ENCODE results near the gene IL1RAPL1.

IL1RAPL1 gene

DNA sequence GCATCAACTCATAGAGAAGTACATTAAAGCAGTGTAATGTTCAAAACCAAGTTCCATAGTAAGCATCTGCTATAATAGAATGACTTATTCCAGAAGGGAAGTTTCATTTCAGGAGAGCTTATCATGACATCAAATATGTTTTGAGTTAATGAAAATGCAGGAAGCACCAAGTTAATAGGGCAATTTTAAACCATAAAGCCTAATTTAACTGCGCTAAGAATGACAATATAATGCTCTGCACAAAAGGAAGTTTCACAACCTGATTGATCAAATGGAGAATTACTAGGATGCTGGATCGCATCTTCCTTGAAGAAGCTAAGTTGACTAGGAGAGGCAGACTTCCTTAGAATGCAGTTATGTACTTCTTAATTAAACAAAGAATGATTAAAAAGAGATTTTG is 1211.2 kb downstream of the IL1RAPL1 start:
- WGBS, 2 donors (ENCODE audit: extremely low coverage in 2 of 2, insufficient read length in 2 of 2, insufficient replicate concordance in 1 of 2), result no CpG with 5 or more reads among the region's 2 CpGs
- Histone ChIP-seq H3K18ac (ENCODE audit: low read length) (no peak overlapping the region), H3K9ac (ENCODE audit: low read depth, low read length, poor library complexity) (no peak overlapping the region), H3K27me3 (ENCODE audit: control insufficient read depth in 3 of 3, insufficient read depth in 3 of 3, low read depth in 1 of 3, low read length in 3 of 3) (no peaks in the 10 kb centered on the region), H3K79me1 (ENCODE audit: low read depth, low read length) (no peaks in the 10 kb centered on the region), H3K36me3 (replicated peaks in 1 of 2; ENCODE audit: control insufficient read depth in 2 of 2, insufficient read depth in 2 of 2, low read length in 2 of 2) (no peaks in the 10 kb centered on the region), H3K4me2 (ENCODE audit: insufficient read depth, low read length, poor library complexity, severe bottlenecking) (no peak overlapping the region), H2BK5ac (ENCODE audit: low read length) (no peak overlapping the region), H4K91ac (ENCODE audit: low read depth, low read length, poor library complexity) (no peak overlapping the region), H3K4ac (ENCODE audit: low read length) (no peak overlapping the region), H2AK5ac (ENCODE audit: low read depth, low read length) (no peak overlapping the region), H3K27ac (replicated peaks; ENCODE audit: low read length) (no peak overlapping the region), H3K14ac (ENCODE audit: low read length) (no peak overlapping the region), H3K4me3 (ENCODE audit: low read length in 2 of 2) (no peak overlapping the region), H3K4me1 (ENCODE audit: control insufficient read depth in 2 of 2, insufficient read depth in 1 of 2, low read depth in 1 of 2, low read length in 2 of 2) (no peaks in the 10 kb centered on the region), H3K23ac (ENCODE audit: low read depth, low read length, poor library complexity) (no peak overlapping the region), H4K8ac (ENCODE audit: low read depth, low read length) (no peak overlapping the region), H2BK15ac (ENCODE audit: low read length) (no peak overlapping the region), H2AFZ (ENCODE audit: low read length) (no peak overlapping the region), H2BK120ac (ENCODE audit: low read depth, low read length) (no peak overlapping the region), H2BK12ac (ENCODE audit: low read length) (no peak overlapping the region), H3K9me3 (replicated peaks in 1 of 2; ENCODE audit: control insufficient read depth in 2 of 2, insufficient read depth in 1 of 2, low read depth in 1 of 2, low read length in 2 of 2) (no peaks in the 10 kb centered on the region)
- DNase-seq (ENCODE audit: low spot score), result no peak

DNA sequence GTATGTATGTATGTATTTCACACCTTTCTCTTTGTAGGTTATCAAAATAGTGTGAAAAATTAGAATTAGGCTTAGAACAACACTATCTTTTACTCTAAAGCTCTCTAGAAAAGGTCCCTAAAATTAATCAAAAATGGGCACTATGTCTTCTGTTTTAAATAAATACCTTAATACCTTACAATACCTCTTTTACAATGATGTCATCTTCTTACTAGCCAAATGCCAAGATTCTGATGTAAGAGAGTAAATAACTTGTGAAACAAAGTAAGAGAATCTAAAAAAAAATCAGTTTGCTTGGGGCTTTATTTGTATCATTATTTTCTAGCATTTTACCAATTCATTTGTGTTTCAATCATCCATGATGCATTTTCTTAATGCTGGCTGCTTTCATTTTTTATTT is 1225.9 kb downstream of the IL1RAPL1 start:
- no peaks in the 10 kb centered on the region for H3K9me3 ChIP-seq (replicated peaks in 1 of 2; ENCODE audit: control insufficient read depth in 2 of 2, insufficient read depth in 1 of 2, low read depth in 1 of 2, low read length in 2 of 2)
- H3K14ac ChIP-seq (ENCODE audit: low read length), result no peak overlapping the region
- no peak overlapping the region for H3K9ac ChIP-seq (ENCODE audit: low read depth, low read length, poor library complexity)
- no peak overlapping the region for H2BK5ac ChIP-seq (ENCODE audit: low read length)
- no peak overlapping the region for H2BK15ac ChIP-seq (ENCODE audit: low read length)
- H4K8ac ChIP-seq (ENCODE audit: low read depth, low read length), result no peak overlapping the region
- no peak overlapping the region for H4K91ac ChIP-seq (ENCODE audit: low read depth, low read length, poor library complexity)
- H3K4me2 ChIP-seq (ENCODE audit: insufficient read depth, low read length, poor library complexity, severe bottlenecking), result no peak overlapping the region
- no peak overlapping the region for H3K4ac ChIP-seq (ENCODE audit: low read length)
- H3K18ac ChIP-seq (ENCODE audit: low read length), result no peak overlapping the region
- H2AFZ ChIP-seq (ENCODE audit: low read length), result no peak overlapping the region
- no peaks in the 10 kb centered on the region for H3K4me1 ChIP-seq (ENCODE audit: control insufficient read depth in 2 of 2, insufficient read depth in 1 of 2, low read depth in 1 of 2, low read length in 2 of 2)
- H3K27me3 ChIP-seq (ENCODE audit: control insufficient read depth in 3 of 3, insufficient read depth in 3 of 3, low read depth in 1 of 3, low read length in 3 of 3), result no peaks in the 10 kb centered on the region
- DNase-seq (ENCODE audit: low spot score), result no peak
- H3K36me3 ChIP-seq (replicated peaks in 1 of 2; ENCODE audit: control insufficient read depth in 2 of 2, insufficient read depth in 2 of 2, low read length in 2 of 2), result no peaks in the 10 kb centered on the region
- H3K79me1 ChIP-seq (ENCODE audit: low read depth, low read length), result no peaks in the 10 kb centered on the region
- H2BK12ac ChIP-seq (ENCODE audit: low read length), result no peak overlapping the region
- H3K4me3 ChIP-seq (ENCODE audit: low read length in 2 of 2), result no peak overlapping the region
- H3K23ac ChIP-seq (ENCODE audit: low read depth, low read length, poor library complexity), result no peak overlapping the region
- no peak overlapping the region for H2AK5ac ChIP-seq (ENCODE audit: low read depth, low read length)
- no peak overlapping the region for H2BK120ac ChIP-seq (ENCODE audit: low read depth, low read length)
- H3K27ac ChIP-seq (replicated peaks; ENCODE audit: low read length), result no peak overlapping the region

DNA sequence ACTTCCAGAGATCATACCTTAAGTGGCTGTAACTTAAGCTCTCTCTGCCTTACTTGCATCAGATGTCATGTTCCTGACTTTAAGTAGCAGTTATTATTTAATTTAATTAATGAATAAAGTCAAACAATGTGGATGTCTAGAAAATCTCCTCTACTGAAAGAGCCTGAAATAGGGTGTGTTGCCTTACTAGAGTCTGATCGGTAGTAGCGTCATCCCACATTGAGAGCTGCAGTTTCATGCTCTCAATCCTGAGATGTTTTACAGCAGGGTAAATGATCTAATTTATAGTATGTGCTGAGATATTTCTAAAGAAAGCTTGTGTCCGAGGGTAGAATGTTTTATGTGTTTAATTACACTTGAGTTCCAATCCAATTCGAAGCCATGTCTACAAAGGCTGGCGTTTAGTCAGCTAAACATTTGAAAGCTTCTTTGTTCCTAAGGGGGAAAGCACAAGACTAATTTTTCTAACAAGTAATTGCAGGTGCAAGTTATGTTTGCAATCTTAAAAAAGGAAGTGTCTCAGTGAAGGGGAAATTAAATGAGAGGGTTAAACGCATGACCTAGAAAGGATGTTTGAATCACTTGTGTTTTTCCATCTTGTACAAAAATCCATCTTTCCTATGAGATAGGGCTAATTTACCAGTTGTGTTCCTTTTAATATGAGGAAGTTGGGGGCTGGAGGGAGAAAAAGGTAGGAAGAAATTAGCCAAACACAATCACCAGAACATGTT is 1237.1 kb downstream of the IL1RAPL1 start:
- Histone ChIP-seq H2BK12ac (ENCODE audit: low read length) (no peak overlapping the region), H3K4ac (ENCODE audit: low read length) (no peak overlapping the region), H2AK5ac (ENCODE audit: low read depth, low read length) (no peak overlapping the region), H2BK5ac (ENCODE audit: low read length) (no peak overlapping the region), H3K9me3 (replicated peaks in 1 of 2; ENCODE audit: control insufficient read depth in 2 of 2, insufficient read depth in 1 of 2, low read depth in 1 of 2, low read length in 2 of 2) (no peaks in the 10 kb centered on the region), H3K4me2 (ENCODE audit: insufficient read depth, low read length, poor library complexity, severe bottlenecking) (no peak overlapping the region), H2AFZ (ENCODE audit: low read length) (no peak overlapping the region), H2BK15ac (ENCODE audit: low read length) (no peak overlapping the region), H3K27ac (replicated peaks; ENCODE audit: low read length) (no peak overlapping the region), H3K18ac (ENCODE audit: low read length) (no peak overlapping the region), H3K14ac (ENCODE audit: low read length) (no peak overlapping the region), H4K8ac (ENCODE audit: low read depth, low read length) (no peak overlapping the region), H3K27me3 (ENCODE audit: control insufficient read depth in 3 of 3, insufficient read depth in 3 of 3, low read depth in 1 of 3, low read length in 3 of 3) (no peaks in the 10 kb centered on the region), H3K9ac (ENCODE audit: low read depth, low read length, poor library complexity) (no peak overlapping the region), H3K36me3 (replicated peaks in 1 of 2; ENCODE audit: control insufficient read depth in 2 of 2, insufficient read depth in 2 of 2, low read length in 2 of 2) (no peaks in the 10 kb centered on the region), H4K91ac (ENCODE audit: low read depth, low read length, poor library complexity) (no peak overlapping the region), H3K79me1 (ENCODE audit: low read depth, low read length) (no peaks in the 10 kb centered on the region), H3K4me1 (ENCODE audit: control insufficient read depth in 2 of 2, insufficient read depth in 1 of 2, low read depth in 1 of 2, low read length in 2 of 2) (no peaks in the 10 kb centered on the region), H2BK120ac (ENCODE audit: low read depth, low read length) (no peak overlapping the region), H3K4me3 (ENCODE audit: low read length in 2 of 2) (no peak overlapping the region), H3K23ac (ENCODE audit: low read depth, low read length, poor library complexity) (no peak overlapping the region)
- whole genome bisulfite sequencing, 2 donors (ENCODE audit: extremely low coverage in 2 of 2, insufficient read length in 2 of 2, insufficient replicate concordance in 1 of 2), result no CpG with 5 or more reads among the region's 6 CpGs
- no peak for DNase-seq (ENCODE audit: low spot score)

DNA sequence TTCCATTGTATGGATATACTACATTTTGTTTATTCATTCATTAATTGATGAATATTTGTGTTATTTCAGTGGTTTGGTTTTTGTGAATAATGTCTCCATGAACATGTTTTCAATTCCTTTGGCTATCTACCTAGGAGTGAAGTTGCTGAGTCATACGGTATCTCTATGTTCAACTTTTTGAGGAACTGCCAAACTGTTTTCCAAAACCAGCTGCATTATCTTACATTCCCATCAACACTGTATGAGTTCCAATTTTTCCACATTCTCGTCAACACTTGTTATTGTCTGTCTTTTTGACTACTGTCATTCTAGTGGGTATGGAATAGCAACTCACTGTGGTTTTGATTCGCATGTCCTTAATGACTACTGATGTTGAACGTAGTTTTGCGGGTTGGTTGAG is 1239.5 kb downstream of the IL1RAPL1 start:
- no peak overlapping the region for H3K4me3 ChIP-seq (ENCODE audit: low read length in 2 of 2)
- no peak overlapping the region for H3K18ac ChIP-seq (ENCODE audit: low read length)
- no peak for DNase-seq (ENCODE audit: low spot score)
- H3K27me3 ChIP-seq (ENCODE audit: control insufficient read depth in 3 of 3, insufficient read depth in 3 of 3, low read depth in 1 of 3, low read length in 3 of 3), result no peaks in the 10 kb centered on the region
- H2BK5ac ChIP-seq (ENCODE audit: low read length), result no peak overlapping the region
- H3K14ac ChIP-seq (ENCODE audit: low read length), result no peak overlapping the region
- H3K4me1 ChIP-seq (ENCODE audit: control insufficient read depth in 2 of 2, insufficient read depth in 1 of 2, low read depth in 1 of 2, low read length in 2 of 2), result no peaks in the 10 kb centered on the region
- H4K8ac ChIP-seq (ENCODE audit: low read depth, low read length), result no peak overlapping the region
- no peak overlapping the region for H3K9ac ChIP-seq (ENCODE audit: low read depth, low read length, poor library complexity)
- no peak overlapping the region for H2BK15ac ChIP-seq (ENCODE audit: low read length)
- no peak overlapping the region for H2AFZ ChIP-seq (ENCODE audit: low read length)
- H3K36me3 ChIP-seq (replicated peaks in 1 of 2; ENCODE audit: control insufficient read depth in 2 of 2, insufficient read depth in 2 of 2, low read length in 2 of 2), result no peaks in the 10 kb centered on the region
- no CpG with 5 or more reads among the region's 5 CpGs for WGBS, 2 donors (ENCODE audit: extremely low coverage in 2 of 2, insufficient read length in 2 of 2, insufficient replicate concordance in 1 of 2)
- H3K4ac ChIP-seq (ENCODE audit: low read length), result no peak overlapping the region
- H2AK5ac ChIP-seq (ENCODE audit: low read depth, low read length), result no peak overlapping the region
- no peaks in the 10 kb centered on the region for H3K9me3 ChIP-seq (replicated peaks in 1 of 2; ENCODE audit: control insufficient read depth in 2 of 2, insufficient read depth in 1 of 2, low read depth in 1 of 2, low read length in 2 of 2)
- H3K4me2 ChIP-seq (ENCODE audit: insufficient read depth, low read length, poor library complexity, severe bottlenecking), result no peak overlapping the region
- no peak overlapping the region for H2BK120ac ChIP-seq (ENCODE audit: low read depth, low read length)
- H3K23ac ChIP-seq (ENCODE audit: low read depth, low read length, poor library complexity), result no peak overlapping the region
- H4K91ac ChIP-seq (ENCODE audit: low read depth, low read length, poor library complexity), result no peak overlapping the region
- no peaks in the 10 kb centered on the region for H3K79me1 ChIP-seq (ENCODE audit: low read depth, low read length)
- H2BK12ac ChIP-seq (ENCODE audit: low read length), result no peak overlapping the region
- no peak overlapping the region for H3K27ac ChIP-seq (replicated peaks; ENCODE audit: low read length)

Measured in neuronal stem cell (in vitro differentiated cells).